ENCODE results near the gene ZNF302.

DNA sequence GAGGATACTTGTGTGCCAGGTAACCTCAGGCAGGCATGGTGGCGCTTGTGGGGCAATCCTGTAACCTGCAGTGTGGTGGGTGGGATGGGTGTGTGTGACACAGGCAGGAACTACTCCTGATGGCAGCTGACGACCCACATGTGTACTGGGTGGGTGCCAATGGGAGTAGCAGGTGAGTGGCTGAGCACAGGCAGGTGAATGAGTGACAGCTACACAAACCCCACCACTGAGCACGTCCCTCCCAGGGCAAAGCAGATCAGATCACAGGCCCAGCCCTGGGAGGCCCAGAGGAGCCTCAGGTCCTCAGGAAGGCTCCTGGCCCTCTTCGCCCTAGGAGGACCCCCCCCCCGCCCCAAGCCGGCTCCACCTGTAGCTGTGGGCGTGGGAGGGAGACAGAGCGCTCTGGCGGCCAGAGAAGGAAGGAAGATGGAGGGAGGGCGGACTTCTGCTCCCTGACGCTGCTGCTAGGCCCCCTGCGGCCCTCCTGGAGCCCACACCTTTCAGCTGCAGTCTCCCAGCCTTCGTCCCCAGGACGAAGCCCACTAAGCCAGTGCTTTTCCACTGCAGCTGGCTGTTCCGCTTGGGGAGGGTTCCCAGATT is 55.2 kb downstream of the ZNF302 start:
- TF ChIP-seq CTCF (IDR thresholded peaks at IDR 0.05; ENCODE audit: low read depth, low read length) (no peak), EZH2phosphoT487 (IDR thresholded peaks at IDR 0.05; ENCODE audit: low read depth) (no peak)

All from OCI-LY3 (cell line).